ENCODE measurements around the gene PITPNM1.

GRCh38 chr11:67493548-67494370 is 11.4 kb downstream of the PITPNM1 start:
- TF ChIP-seq EP300 (IDR thresholded peaks at IDR 0.05), result no peak
- no peak for TF ChIP-seq CTCF (IDR thresholded peaks at IDR 0.05)

All from sigmoid colon (tissue), 4 donors.